ENCODE data around the gene SLC1A1. TPM values are rescaled to one million over a fixed set of nuclear protein-coding genes. Genes with fewer than 3 reads are reported as not detected.

The SLC1A1 gene
- total RNA-seq, 1 donor from 2014 or later = 1.4 TPM

GRCh38 chr9:4583001-4583400 is 92.7 kb downstream of the SLC1A1 start:
- no peak for ATAC-seq (ENCODE audit: low read depth)
- ChIA-PET POLR2A (no interaction called here), CTCF (interaction anchor here (1.5 kb wide), 1 partner anchor 22 kb away, joined by 3 read pairs; no protein-coding TSS in a partner anchor)
- Mint-ChIP-seq H3K4me3 (no peak overlapping the region), H3K27me3 (no peaks in the 10 kb centered on the region), H3K27ac (no peak overlapping the region), H3K9me3 (no peaks in the 10 kb centered on the region), H3K36me3 (ENCODE audit: low read depth) (no peaks in the 10 kb centered on the region), H3K4me1 (no peaks in the 10 kb centered on the region)
- intact Hi-C loops (cut with micrococcal nuclease) = no loop called here
- TF ChIP-seq, protein P1, sequence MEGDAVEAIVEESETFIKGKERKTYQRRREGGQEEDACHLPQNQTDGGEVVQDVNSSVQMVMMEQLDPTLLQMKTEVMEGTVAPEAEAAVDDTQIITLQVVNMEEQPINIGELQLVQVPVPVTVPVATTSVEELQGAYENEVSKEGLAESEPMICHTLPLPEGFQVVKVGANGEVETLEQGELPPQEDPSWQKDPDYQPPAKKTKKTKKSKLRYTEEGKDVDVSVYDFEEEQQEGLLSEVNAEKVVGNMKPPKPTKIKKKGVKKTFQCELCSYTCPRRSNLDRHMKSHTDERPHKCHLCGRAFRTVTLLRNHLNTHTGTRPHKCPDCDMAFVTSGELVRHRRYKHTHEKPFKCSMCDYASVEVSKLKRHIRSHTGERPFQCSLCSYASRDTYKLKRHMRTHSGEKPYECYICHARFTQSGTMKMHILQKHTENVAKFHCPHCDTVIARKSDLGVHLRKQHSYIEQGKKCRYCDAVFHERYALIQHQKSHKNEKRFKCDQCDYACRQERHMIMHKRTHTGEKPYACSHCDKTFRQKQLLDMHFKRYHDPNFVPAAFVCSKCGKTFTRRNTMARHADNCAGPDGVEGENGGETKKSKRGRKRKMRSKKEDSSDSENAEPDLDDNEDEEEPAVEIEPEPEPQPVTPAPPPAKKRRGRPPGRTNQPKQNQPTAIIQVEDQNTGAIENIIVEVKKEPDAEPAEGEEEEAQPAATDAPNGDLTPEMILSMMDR (IDR thresholded peaks at IDR 0.05) = no peak
- DNase-seq = no peak

- Mint-ChIP-seq H3K27ac (no peak overlapping the region), H3K27me3 (no peaks in the 10 kb centered on the region), H3K4me1 (no peaks in the 10 kb centered on the region), H3K9me3 (no peaks in the 10 kb centered on the region), H3K4me3 (no peak overlapping the region), H3K36me3 (ENCODE audit: low read depth) (no peaks in the 10 kb centered on the region)
- TF ChIP-seq, protein P1 (IDR thresholded peaks at IDR 0.05) = no peak
- DNase-seq (no peak), ATAC-seq (ENCODE audit: low read depth) (no peak)
- intact Hi-C loops (cut with micrococcal nuclease) = no loop called here
- ChIA-PET POLR2A (no interaction called here), CTCF (no interaction called here)
Measured at GRCh38 chr9:4584636-4585035, 94.4 kb downstream of the SLC1A1 start.

DNA sequence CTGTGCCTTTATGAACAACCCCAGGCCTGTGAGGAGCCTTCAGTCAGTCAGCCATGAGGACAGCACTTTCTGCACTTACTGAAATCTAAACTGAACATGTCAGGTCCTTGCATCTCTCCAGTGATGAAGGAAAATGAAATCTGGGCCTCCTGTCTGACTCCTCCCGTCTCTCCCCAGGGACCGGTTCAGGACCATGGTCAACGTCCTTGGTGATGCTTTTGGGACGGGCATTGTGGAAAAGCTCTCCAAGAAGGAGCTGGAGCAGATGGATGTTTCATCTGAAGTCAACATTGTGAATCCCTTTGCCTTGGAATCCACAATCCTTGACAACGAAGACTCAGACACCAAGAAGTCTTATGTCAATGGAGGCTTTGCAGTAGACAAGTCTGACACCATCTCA is 94.9 kb downstream of the SLC1A1 start:
- no peaks in the 10 kb centered on the region for H3K36me3 Mint-ChIP-seq (ENCODE audit: low read depth)
- DNase-seq (no peak), ATAC-seq (ENCODE audit: low read depth) (no peak)
- intact Hi-C loops (cut with micrococcal nuclease) = no loop called here
- TF ChIP-seq, protein P1 (IDR thresholded peaks at IDR 0.05) = no peak
- H3K27me3 Mint-ChIP-seq = no peaks in the 10 kb centered on the region
- H3K27ac Mint-ChIP-seq = no peak overlapping the region
- no peaks in the 10 kb centered on the region for H3K4me1 Mint-ChIP-seq
- no peak overlapping the region for H3K4me3 Mint-ChIP-seq
- POLR2A ChIA-PET = no interaction called here
- CTCF ChIA-PET = no interaction called here
- H3K9me3 Mint-ChIP-seq = no peaks in the 10 kb centered on the region

DNA sequence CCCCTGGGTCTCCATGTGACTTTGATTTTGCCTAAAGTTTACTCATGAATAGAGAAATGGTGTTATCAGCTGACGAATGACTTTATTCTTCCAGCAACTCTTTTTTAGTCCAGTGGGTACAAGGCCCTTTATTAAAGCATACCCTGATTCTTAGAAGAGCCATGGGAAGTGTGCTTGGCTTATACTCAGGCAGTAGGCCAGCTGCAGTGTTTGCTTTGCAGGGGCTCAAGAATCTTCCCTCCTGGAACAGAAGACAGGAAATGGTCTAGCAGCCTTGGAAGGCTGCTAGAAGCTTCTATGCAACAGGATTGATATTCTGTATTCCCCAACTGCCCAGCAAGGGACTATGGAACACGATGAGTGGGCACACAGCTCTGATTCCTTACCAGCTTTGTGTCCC is 98.5 kb downstream of the SLC1A1 start:
- ChIA-PET POLR2A (interaction anchor here (0.7 kb wide), 1 partner anchor 12 kb away, joined by 7 read pairs; no protein-coding TSS in a partner anchor), CTCF (no interaction called here)
- H3K27ac Mint-ChIP-seq = no peak overlapping the region
- no peak overlapping the region for H3K4me3 Mint-ChIP-seq
- DNase-seq = no peak
- H3K9me3 Mint-ChIP-seq = no peaks in the 10 kb centered on the region
- ATAC-seq (ENCODE audit: low read depth) = no peak
- H3K36me3 Mint-ChIP-seq (ENCODE audit: low read depth) = no peaks in the 10 kb centered on the region
- H3K27me3 Mint-ChIP-seq = peaks cover 1% of the 10 kb centered on the region
- TF ChIP-seq, protein P1 (IDR thresholded peaks at IDR 0.05) = no peak
- no peaks in the 10 kb centered on the region for H3K4me1 Mint-ChIP-seq
- intact Hi-C loops (cut with micrococcal nuclease) = no loop called here

GRCh38 chr9:4590430-4591122 is 100.3 kb downstream of the SLC1A1 start:
- H3K4me3 Mint-ChIP-seq = no peak overlapping the region

More at GRCh38 chr9:4590430-4591122, 100.3 kb downstream of the SLC1A1 start:
- Mint-ChIP-seq H3K9me3 (no peaks in the 10 kb centered on the region), H3K27me3 (peaks cover 6% of the 10 kb centered on the region), H3K36me3 (ENCODE audit: low read depth) (no peaks in the 10 kb centered on the region), H3K27ac (no peak overlapping the region), H3K4me1 (no peaks in the 10 kb centered on the region)
- CTCF ChIA-PET = no interaction called here
- ATAC-seq (ENCODE audit: low read depth) (no peak), DNase-seq (no peak)
- intact Hi-C loops (cut with micrococcal nuclease) = no loop called here
- TF ChIP-seq, protein P1 (IDR thresholded peaks at IDR 0.05) = no peak
- POLR2A ChIA-PET = no interaction called here
